ENCODE data around the gene SLBP.

Gene SLBP

DNA sequence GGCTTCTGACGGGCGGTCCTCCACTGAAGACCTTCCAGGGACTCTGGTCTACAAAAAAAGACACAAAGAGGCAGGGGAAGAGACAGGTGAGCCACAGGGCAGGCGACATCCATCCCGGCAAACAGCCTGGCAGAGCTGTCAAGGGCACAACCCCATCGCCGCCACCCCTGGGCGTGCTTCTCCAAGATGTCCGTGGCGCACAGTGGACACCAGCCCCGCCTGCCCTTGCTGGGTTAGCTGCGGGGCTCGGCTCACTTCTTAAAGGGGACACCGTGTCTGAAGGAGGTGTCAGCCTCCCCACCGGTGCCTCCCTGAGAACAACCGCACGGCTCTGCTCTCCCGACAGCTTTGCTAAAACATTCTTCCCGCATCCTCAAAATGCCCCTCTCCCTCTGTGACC is 56.4 kb downstream of the SLBP start:
- TF ChIP-seq, protein P1, sequence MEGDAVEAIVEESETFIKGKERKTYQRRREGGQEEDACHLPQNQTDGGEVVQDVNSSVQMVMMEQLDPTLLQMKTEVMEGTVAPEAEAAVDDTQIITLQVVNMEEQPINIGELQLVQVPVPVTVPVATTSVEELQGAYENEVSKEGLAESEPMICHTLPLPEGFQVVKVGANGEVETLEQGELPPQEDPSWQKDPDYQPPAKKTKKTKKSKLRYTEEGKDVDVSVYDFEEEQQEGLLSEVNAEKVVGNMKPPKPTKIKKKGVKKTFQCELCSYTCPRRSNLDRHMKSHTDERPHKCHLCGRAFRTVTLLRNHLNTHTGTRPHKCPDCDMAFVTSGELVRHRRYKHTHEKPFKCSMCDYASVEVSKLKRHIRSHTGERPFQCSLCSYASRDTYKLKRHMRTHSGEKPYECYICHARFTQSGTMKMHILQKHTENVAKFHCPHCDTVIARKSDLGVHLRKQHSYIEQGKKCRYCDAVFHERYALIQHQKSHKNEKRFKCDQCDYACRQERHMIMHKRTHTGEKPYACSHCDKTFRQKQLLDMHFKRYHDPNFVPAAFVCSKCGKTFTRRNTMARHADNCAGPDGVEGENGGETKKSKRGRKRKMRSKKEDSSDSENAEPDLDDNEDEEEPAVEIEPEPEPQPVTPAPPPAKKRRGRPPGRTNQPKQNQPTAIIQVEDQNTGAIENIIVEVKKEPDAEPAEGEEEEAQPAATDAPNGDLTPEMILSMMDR (IDR thresholded peaks at IDR 0.05; ENCODE audit: low read depth, low read length): no peak
- in situ Hi-C loops (cut with HindIII; ENCODE audit: low sequenced_read_pairs): no loop called here
- no peak overlapping the region for H3K4me3 ChIP-seq (ENCODE audit: low read depth, low read length)
- DNase-seq (ENCODE audit: low read depth, low spot score): no peak

DNA sequence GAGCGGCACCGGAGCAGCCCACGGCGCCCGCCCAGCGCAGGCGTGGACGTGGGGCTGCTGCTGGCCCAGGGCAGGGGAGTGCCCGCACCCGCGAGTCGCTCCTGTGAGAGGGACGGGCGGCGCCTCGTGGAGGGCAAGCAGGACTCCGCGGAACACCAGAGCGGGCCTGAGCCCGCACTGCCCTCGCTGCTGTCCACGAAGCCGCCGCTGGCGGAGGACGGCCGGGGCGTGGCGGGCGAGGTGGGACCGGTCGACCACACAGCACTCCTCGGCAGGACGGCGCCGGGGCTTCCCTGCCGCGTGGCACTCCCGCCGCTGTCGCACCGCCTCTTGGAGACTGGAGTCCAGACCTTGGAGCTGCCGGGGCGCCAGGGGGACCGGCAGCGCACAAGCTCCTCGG is 57.0 kb downstream of the SLBP start:
- H3K4me3 ChIP-seq (ENCODE audit: low read depth, low read length): no peak overlapping the region
- in situ Hi-C loops (cut with HindIII; ENCODE audit: low sequenced_read_pairs): no loop called here
- DNase-seq (ENCODE audit: low read depth, low spot score): no peak
- TF ChIP-seq, protein P1 (IDR thresholded peaks at IDR 0.05; ENCODE audit: low read depth, low read length): no peak

DNA sequence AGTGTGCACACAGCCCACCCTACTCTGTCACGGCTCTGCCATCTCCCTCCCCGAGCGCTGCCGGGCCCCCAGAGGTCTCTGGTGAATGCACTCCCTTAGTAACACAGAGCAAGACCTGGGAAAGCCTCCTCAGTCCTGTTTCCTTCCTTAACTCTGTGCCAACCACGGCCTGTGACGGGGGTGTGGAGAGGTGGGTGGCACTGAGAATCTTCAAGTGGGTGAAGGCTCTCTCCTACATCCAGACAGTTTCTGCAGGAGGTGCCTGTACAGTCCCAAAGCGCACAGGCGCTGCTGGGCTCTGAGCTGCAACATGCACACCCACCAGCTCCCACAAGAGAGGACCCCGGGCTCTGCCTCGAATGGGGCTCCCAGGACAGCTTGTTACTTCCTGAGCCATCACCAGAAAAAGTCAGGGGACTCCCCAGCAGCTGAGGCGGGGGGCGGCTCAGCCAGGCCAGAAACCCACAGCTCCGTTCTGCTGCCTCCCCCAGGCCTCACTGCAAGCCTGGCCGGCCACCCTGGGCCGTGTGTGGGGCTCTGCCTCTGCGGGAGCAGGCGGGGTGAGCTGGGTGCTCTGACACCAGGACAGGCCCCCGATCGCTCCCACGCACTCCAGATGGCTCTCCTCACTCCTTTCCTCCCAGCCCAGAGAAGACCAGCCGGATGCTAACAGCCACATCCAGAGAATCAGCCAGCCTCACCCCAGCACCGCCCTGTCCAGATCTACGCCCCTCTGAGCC is 57.7 kb downstream of the SLBP start:
- in situ Hi-C loops (cut with HindIII; ENCODE audit: low sequenced_read_pairs): no loop called here
- no peak overlapping the region for H3K4me3 ChIP-seq (ENCODE audit: low read depth, low read length)
- TF ChIP-seq, protein P1 (IDR thresholded peaks at IDR 0.05; ENCODE audit: low read depth, low read length): no peak
- DNase-seq (ENCODE audit: low read depth, low spot score): no peak

DNA sequence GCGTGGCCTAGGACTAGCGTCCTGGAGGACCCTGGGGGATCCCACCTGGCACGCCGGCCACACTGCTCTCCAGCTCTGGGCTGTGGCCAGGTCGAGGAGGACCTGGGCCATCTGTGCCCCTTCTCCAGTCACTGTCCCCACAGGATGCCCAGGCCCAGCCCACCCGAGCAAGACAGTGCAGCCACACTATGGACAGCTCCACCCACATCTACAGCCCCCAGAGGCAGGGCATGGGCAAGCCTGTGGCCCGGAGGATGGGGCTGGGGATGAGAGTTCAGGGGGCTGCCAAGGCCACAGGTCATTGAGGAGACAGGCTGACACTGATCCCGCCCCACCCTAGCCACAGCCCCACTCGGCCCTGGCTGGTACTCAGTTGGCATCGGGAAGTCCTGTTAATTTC is 58.3 kb downstream of the SLBP start:
- TF ChIP-seq, protein P1 (IDR thresholded peaks at IDR 0.05; ENCODE audit: low read depth, low read length): no peak
- no peak for DNase-seq (ENCODE audit: low read depth, low spot score)
- in situ Hi-C loops (cut with HindIII; ENCODE audit: low sequenced_read_pairs): no loop called here
- no peak overlapping the region for H3K4me3 ChIP-seq (ENCODE audit: low read depth, low read length)

DNA sequence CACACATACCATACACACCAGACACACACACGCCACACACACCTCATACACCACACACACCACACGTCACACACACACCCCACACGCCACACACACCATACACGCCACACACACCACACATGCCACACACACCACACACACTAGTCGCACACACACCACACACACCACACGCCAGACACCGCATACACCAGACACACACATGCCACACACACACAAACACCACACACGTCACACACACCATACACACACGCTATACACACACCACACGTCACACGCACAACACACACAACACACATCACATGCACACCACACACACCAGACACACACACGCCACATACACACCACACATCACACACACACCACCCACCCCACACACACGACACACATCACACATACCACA is 60.0 kb downstream of the SLBP start:
- no peak overlapping the region for H3K4me3 ChIP-seq (ENCODE audit: low read depth, low read length)
- TF ChIP-seq, protein P1 (IDR thresholded peaks at IDR 0.05; ENCODE audit: low read depth, low read length): no peak
- in situ Hi-C loops (cut with HindIII; ENCODE audit: low sequenced_read_pairs): no loop called here
- no peak for DNase-seq (ENCODE audit: low read depth, low spot score)

DNA sequence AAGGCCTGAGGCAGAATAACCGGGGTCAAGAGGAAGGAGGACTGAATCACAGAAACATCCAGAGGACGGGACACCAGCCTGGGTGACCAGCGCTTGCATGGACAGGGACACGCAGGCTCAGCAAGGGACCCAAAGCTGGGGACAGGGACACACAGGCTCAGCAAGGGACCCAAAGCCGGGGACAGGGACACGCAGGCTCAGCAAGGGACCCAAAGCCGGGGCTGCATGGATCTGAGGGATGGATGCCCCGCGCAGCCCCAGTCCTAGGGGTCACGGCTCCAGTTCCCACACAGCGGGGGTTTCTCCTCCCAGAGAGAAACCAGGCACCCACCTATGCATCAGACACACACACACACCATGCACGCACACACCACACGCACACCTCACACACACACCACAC is 60.5 kb downstream of the SLBP start:
- TF ChIP-seq, protein P1 (IDR thresholded peaks at IDR 0.05; ENCODE audit: low read depth, low read length): no peak
- in situ Hi-C loops (cut with HindIII; ENCODE audit: low sequenced_read_pairs): no loop called here
- DNase-seq (ENCODE audit: low read depth, low spot score): no peak
- H3K4me3 ChIP-seq (ENCODE audit: low read depth, low read length): no peak overlapping the region

All from astrocyte of the spinal cord (primary cell).